ENCODE measurements around the gene SPATS2.

Gene SPATS2

GRCh38 chr12:49455501-49455900 lies 88.2 kb downstream of the SPATS2 start:
- Histone ChIP-seq H3K27me3 (no peaks in the 10 kb centered on the region), H4K20me1 (peaks cover 43% of the 10 kb centered on the region), H3K36me3 (peaks cover 16% of the 10 kb centered on the region), H3K4me2 (no peak overlapping the region), H3K4me1 (no peaks in the 10 kb centered on the region), H3K9ac (no peak overlapping the region), H3K27ac (no peak overlapping the region), H3K9me3 (no peaks in the 10 kb centered on the region), H3K4me3 (no peak overlapping the region)
- no peak for TF ChIP-seq Cebpa-rat (IDR thresholded peaks at IDR 0.05)

- H3K4me3 ChIP-seq = no peak overlapping the region
- H3K9ac ChIP-seq = no peak overlapping the region
- no peak for TF ChIP-seq Cebpa-rat (IDR thresholded peaks at IDR 0.05)
- no peak overlapping the region for H3K4me2 ChIP-seq
- no peaks in the 10 kb centered on the region for H3K27me3 ChIP-seq
- H3K9me3 ChIP-seq = no peaks in the 10 kb centered on the region
- H3K4me1 ChIP-seq = no peaks in the 10 kb centered on the region
- peaks cover 23% of the 10 kb centered on the region for H3K36me3 ChIP-seq
- H3K27ac ChIP-seq = no peak overlapping the region
- peaks cover 43% of the 10 kb centered on the region for H4K20me1 ChIP-seq
These were observed 88.9 kb downstream of the SPATS2 start for GRCh38 chr12:49456131-49456679.

- peaks cover 35% of the 10 kb centered on the region for H3K36me3 ChIP-seq
- H3K27me3 ChIP-seq = no peaks in the 10 kb centered on the region
- peaks cover 9% of the 10 kb centered on the region for H3K9me3 ChIP-seq
- no peak overlapping the region for H3K27ac ChIP-seq
- H3K4me1 ChIP-seq = no peaks in the 10 kb centered on the region
- no peak overlapping the region for H3K9ac ChIP-seq
- no peak for TF ChIP-seq Cebpa-rat (IDR thresholded peaks at IDR 0.05)
- no peak overlapping the region for H3K4me3 ChIP-seq
- H4K20me1 ChIP-seq = peaks cover 33% of the 10 kb centered on the region
- no peak overlapping the region for H3K4me2 ChIP-seq
These were observed 91.6 kb downstream of the SPATS2 start for GRCh38 chr12:49458816-49459215.

GRCh38 chr12:49461221-49461620 lies 94.0 kb downstream of the SPATS2 start:
- no peak for TF ChIP-seq Cebpa-rat (IDR thresholded peaks at IDR 0.05)
- peaks cover 12% of the 10 kb centered on the region; the same call in 1 of the 2 replicates for H4K20me1 ChIP-seq
- H3K9me3 ChIP-seq = peaks cover 23% of the 10 kb centered on the region
- no peak overlapping the region for H3K9ac ChIP-seq
- no peak overlapping the region for H3K4me3 ChIP-seq
- H3K4me1 ChIP-seq = no peaks in the 10 kb centered on the region
- no peak overlapping the region for H3K4me2 ChIP-seq
- no peak overlapping the region for H3K27ac ChIP-seq
- peaks cover 48% of the 10 kb centered on the region for H3K36me3 ChIP-seq
- no peaks in the 10 kb centered on the region for H3K27me3 ChIP-seq

- Histone ChIP-seq H4K20me1 (0 out of 2 replicates have a peak, but pooled peaks cover 5% of the 10 kb centered on the region), H3K27me3 (no peaks in the 10 kb centered on the region), H3K36me3 (peaks cover 48% of the 10 kb centered on the region), H3K4me1 (no peaks in the 10 kb centered on the region), H3K9me3 (peaks cover 23% of the 10 kb centered on the region), H3K27ac (no peak overlapping the region), H3K9ac (no peak overlapping the region), H3K4me2 (no peak overlapping the region), H3K4me3 (no peak overlapping the region)
- TF ChIP-seq Cebpa-rat (IDR thresholded peaks at IDR 0.05) = no peak
These were observed 95.0 kb downstream of the SPATS2 start for GRCh38 chr12:49462083-49462744.

- Histone ChIP-seq H4K20me1 (no peaks in the 10 kb centered on the region), H3K9me3 (peaks cover 23% of the 10 kb centered on the region), H3K9ac (no peak overlapping the region), H3K27ac (no peak overlapping the region), H3K4me1 (no peaks in the 10 kb centered on the region), H3K36me3 (peaks cover 44% of the 10 kb centered on the region), H3K4me3 (no peak overlapping the region), H3K27me3 (no peaks in the 10 kb centered on the region), H3K4me2 (no peak overlapping the region)
- no peak for TF ChIP-seq Cebpa-rat (IDR thresholded peaks at IDR 0.05)
These were observed 97.9 kb downstream of the SPATS2 start for GRCh38 chr12:49465132-49465531.

- H3K27ac ChIP-seq = no peak overlapping the region
- H3K4me1 ChIP-seq = no peaks in the 10 kb centered on the region
- H3K9me3 ChIP-seq = no peaks in the 10 kb centered on the region
- H3K27me3 ChIP-seq = no peaks in the 10 kb centered on the region
- H3K9ac ChIP-seq = no peak overlapping the region
- H3K4me2 ChIP-seq = no peak overlapping the region
- H4K20me1 ChIP-seq = peaks cover 6% of the 10 kb centered on the region; the same call in 1 of the 2 replicates
- peaks cover 21% of the 10 kb centered on the region for H3K36me3 ChIP-seq
- TF ChIP-seq Cebpa-rat (IDR thresholded peaks at IDR 0.05) = no peak
- no peak overlapping the region for H3K4me3 ChIP-seq
These were observed 103.7 kb downstream of the SPATS2 start for GRCh38 chr12:49470986-49471385.

- no peak for TF ChIP-seq Cebpa-rat (IDR thresholded peaks at IDR 0.05)
- peaks cover 8% of the 10 kb centered on the region; the same call in 1 of the 2 replicates for H4K20me1 ChIP-seq
These were observed 104.3 kb downstream of the SPATS2 start for GRCh38 chr12:49471557-49471956.

GRCh38 chr12:49476091-49476490 lies 108.8 kb downstream of the SPATS2 start:
- Histone ChIP-seq H3K9ac (no peak overlapping the region), H3K27ac (no peak overlapping the region)
- TF ChIP-seq Cebpa-rat (IDR thresholded peaks at IDR 0.05) = no peak

More at GRCh38 chr12:49471557-49471956, 104.3 kb downstream of the SPATS2 start:
- no peaks in the 10 kb centered on the region for H3K27me3 ChIP-seq
- H3K4me2 ChIP-seq = no peak overlapping the region
- peaks cover 27% of the 10 kb centered on the region for H3K36me3 ChIP-seq
- no peak overlapping the region for H3K9ac ChIP-seq
- H3K9me3 ChIP-seq = no peaks in the 10 kb centered on the region
- H3K27ac ChIP-seq = no peak overlapping the region
- H3K4me1 ChIP-seq = no peaks in the 10 kb centered on the region
- H3K4me3 ChIP-seq = no peak overlapping the region

GRCh38 chr12:49478949-49479664 lies 111.8 kb downstream of the SPATS2 start:
- H3K9me3 ChIP-seq = no peaks in the 10 kb centered on the region
- H4K20me1 ChIP-seq = peaks cover 39% of the 10 kb centered on the region
- H3K36me3 ChIP-seq = peaks cover 26% of the 10 kb centered on the region
- 0 out of 2 replicates have a peak, but pooled peaks cover 4% of the 10 kb centered on the region for H3K4me1 ChIP-seq
- no peak overlapping the region for H3K9ac ChIP-seq
- H3K27ac ChIP-seq = no peak overlapping the region
- no peak overlapping the region for H3K4me3 ChIP-seq
- H3K4me2 ChIP-seq = no peak overlapping the region
- H3K27me3 ChIP-seq = no peaks in the 10 kb centered on the region
- no peak for TF ChIP-seq Cebpa-rat (IDR thresholded peaks at IDR 0.05)

More at GRCh38 chr12:49476091-49476490, 108.8 kb downstream of the SPATS2 start:
- Histone ChIP-seq H3K27me3 (no peaks in the 10 kb centered on the region), H3K9me3 (no peaks in the 10 kb centered on the region), H4K20me1 (peaks cover 28% of the 10 kb centered on the region), H3K4me1 (0 out of 2 replicates have a peak, but pooled peaks cover 4% of the 10 kb centered on the region), H3K4me2 (no peak overlapping the region), H3K4me3 (no peak overlapping the region), H3K36me3 (peaks cover 26% of the 10 kb centered on the region)

All from BLaER1 (cell line).